Cerebellar cortex (tissue), 1 donor: Measurements from ENCODE around the gene MMRN1.

Source experiments
- DNase-seq: peaks from one replicate; pipeline ENCODE4 v3.0.0-alpha.2; 2015; ENCODE audit warnings: low spot score

MMRN1 gene

GRCh38 chr4:89906777-89907521 lies 12.3 kb downstream of the MMRN1 start:
- peak; percentile 80 for DNase-seq

- DNase-seq, result no peak
These were observed 15.2 kb downstream of the MMRN1 start for GRCh38 chr4:89909889-89910288.

- no peak for DNase-seq
These were observed 19.0 kb downstream of the MMRN1 start for GRCh38 chr4:89913623-89914022.

- DNase-seq, result no peak
These were observed 20.2 kb downstream of the MMRN1 start for GRCh38 chr4:89914609-89915550.

GRCh38 chr4:89915937-89916336 lies 21.3 kb downstream of the MMRN1 start:
- DNase-seq, result peak; percentile 55

GRCh38 chr4:89922848-89923416 lies 28.3 kb downstream of the MMRN1 start:
- DNase-seq, result no peak

GRCh38 chr4:89928838-89929237 lies 34.2 kb downstream of the MMRN1 start:
- no peak for DNase-seq

- no peak for DNase-seq
These were observed 34.9 kb downstream of the MMRN1 start for GRCh38 chr4:89929425-89930159.

GRCh38 chr4:89939546-89939945 lies 44.9 kb downstream of the MMRN1 start:
- DNase-seq, result no peak

GRCh38 chr4:89939994-89940393 lies 45.3 kb downstream of the MMRN1 start:
- peak; percentile 38 for DNase-seq

GRCh38 chr4:89942811-89943210 lies 48.2 kb downstream of the MMRN1 start:
- DNase-seq, result no peak

GRCh38 chr4:89949782-89950387 lies 55.2 kb downstream of the MMRN1 start:
- DNase-seq, result no peak

GRCh38 chr4:89952458-89952857 lies 57.8 kb downstream of the MMRN1 start:
- DNase-seq, result no peak

GRCh38 chr4:89954906-89955695 lies 60.4 kb downstream of the MMRN1 start:
- DNase-seq, result no peak

- DNase-seq, result peak; percentile 33
These were observed 62.6 kb downstream of the MMRN1 start for GRCh38 chr4:89957046-89957926.

GRCh38 chr4:89981789-89982334 lies 87.2 kb downstream of the MMRN1 start:
- DNase-seq, result no peak

- DNase-seq, result no peak
These were observed 93.6 kb downstream of the MMRN1 start for GRCh38 chr4:89988268-89988667.

GRCh38 chr4:89992744-89993143 lies 98.1 kb downstream of the MMRN1 start:
- no peak for DNase-seq

GRCh38 chr4:89994176-89994873 lies 99.7 kb downstream of the MMRN1 start:
- DNase-seq, result no peak
